LNCAP (cell line): ENCODE data around the gene ELFN1.

Source experiments
- TF ChIP-seq, protein P1 (sequence below): fragments of 450-650 bp; IDR thresholded peaks from 2 replicates; pipeline ENCODE4 v1.5.1; 2017; ENCODE audit warnings: mild to moderate bottlenecking

Gene ELFN1

DNA sequence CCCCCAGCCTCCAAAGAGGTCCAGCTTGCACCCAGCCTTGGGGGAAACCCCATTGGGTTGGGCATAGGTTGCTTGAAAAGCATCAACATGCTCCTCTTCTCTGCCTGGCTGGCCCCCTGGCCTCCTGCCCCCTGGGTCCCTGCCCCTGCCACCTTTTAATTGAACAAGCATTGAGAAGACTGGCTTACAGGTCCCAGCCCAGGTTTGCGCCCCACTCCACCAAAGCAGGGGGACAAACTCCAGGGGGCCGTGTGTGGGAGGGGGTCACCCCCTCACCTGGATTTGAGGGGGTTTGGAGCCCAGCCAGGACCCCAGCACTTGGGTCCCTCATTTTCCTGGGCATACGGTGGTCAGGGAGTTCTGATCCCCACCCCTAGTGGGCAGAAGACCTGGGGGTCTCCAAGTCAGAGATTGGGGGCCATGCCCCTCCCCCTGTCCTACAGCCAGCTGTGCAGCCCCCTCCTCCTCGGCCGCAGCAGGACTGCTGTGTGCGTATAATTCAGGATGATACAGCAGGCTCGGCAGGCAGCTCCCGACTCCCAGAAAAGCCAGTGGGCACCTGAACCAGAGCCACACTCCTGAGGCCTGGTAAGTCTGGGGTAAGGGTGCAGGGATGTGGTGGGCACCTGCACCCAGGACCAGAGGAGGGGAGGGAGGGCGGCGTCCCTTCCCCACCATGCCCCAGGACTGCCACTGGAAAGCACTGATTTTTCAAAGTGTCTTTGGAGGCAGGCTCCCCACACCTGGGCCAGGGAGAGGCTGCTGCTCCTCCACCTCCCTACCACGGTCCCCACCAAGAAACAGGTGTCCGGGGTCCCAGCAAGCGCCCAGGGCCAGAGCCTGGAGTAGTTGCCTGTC, 1.7 kb downstream of the ELFN1 start:
- TF ChIP-seq, protein P1, sequence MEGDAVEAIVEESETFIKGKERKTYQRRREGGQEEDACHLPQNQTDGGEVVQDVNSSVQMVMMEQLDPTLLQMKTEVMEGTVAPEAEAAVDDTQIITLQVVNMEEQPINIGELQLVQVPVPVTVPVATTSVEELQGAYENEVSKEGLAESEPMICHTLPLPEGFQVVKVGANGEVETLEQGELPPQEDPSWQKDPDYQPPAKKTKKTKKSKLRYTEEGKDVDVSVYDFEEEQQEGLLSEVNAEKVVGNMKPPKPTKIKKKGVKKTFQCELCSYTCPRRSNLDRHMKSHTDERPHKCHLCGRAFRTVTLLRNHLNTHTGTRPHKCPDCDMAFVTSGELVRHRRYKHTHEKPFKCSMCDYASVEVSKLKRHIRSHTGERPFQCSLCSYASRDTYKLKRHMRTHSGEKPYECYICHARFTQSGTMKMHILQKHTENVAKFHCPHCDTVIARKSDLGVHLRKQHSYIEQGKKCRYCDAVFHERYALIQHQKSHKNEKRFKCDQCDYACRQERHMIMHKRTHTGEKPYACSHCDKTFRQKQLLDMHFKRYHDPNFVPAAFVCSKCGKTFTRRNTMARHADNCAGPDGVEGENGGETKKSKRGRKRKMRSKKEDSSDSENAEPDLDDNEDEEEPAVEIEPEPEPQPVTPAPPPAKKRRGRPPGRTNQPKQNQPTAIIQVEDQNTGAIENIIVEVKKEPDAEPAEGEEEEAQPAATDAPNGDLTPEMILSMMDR: no peak

DNA sequence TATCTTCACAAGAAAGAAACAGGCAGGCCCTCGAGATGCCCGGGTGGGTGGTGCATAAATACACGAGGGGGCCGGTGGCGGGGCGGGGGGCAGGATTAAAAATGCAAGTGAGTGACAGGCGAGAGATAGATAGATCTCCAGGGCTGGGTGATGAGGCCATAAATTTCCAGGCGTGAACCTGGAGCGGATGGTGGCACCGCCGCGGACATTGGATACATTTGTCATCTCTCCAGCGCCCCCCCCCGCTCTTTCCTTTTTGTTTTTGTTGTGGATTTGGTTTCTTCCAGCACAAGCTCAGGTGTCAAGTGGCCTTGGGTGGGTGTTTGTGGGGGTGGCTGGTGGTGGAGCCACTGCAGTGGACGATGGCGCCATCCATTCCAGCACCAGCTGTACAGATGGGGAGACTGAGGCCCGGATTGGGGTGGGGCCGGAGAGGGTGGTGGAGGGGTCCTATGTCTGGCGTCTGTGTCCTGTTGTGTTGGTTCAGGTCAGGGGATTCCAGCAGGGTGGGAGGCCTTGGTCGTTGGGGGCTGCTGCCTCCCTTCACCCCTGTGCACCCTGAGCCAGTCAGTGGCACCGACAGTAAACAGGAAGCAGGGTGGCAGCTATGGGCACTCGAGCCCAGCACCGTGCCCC, 2.9 kb downstream of the ELFN1 start:
- TF ChIP-seq, protein P1: no peak

DNA sequence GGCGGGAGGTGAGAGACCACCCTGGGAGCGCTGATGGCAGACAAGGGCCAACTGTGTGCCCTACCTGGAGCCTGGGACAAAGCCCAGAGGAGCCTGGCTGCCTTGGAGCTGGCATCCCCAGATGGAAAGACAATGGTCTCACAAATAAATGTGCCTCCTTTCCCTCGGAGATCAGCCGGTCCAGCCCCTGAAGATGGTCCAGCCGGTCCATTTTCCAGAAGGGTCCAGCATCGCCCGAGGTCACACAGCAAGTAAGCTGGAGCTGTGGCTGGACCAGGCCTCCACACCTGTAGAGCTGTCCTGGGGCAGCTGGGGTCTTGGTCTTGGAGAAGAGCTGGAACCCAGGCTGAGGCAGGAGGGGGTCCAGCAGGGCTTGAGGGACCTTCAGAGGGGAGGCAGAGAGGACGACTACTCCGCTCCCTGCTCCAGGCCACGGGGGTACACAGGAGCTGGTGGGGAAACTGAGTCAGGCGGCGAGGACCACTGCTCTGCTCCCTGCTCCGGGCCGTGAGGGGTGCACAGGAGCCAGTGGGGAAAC, 3.6 kb downstream of the ELFN1 start:
- TF ChIP-seq, protein P1: no peak

DNA sequence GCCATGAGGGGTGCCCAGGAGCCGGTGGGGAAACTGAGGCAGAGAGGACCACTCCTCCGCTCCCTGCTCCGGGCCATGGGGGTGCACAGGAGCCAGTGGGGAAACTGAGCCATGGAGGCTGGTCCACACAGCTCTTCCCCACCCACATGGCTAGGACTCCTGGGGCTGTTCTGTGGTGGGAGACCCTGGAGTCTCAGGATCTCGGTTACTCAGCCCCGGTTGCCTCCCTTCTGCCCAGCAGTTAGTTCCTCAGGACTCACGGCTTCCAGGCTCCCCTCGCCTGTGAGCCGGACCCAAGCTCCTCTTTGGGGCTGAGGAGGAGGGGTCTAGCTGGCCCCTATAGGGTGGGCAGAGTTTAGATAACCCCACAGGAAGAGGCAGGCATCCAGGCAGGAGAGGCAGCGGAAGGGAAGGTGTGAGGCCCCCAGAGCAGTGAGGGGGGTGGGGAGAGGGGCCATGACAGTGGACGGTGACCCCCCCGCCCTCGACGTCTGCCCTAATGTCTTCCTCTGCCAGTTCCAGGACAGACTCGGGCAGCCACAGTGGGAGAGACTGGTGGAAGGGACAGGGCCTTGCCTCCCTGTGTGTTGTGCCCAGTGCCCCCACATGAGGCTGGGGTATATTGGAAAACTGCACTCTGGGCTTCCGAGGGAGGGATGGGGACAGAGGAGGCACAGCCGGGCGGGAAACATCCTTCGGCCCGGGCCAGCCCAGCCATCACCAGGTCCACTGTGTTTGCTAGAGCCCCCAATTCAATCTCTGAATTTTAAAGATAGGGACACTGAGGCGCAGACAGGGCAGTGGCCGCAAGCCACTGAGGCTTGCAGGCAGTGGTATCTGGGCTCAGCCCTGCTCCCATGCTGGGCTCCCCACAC, 4.3 kb downstream of the ELFN1 start:
- TF ChIP-seq, protein P1: no peak

DNA sequence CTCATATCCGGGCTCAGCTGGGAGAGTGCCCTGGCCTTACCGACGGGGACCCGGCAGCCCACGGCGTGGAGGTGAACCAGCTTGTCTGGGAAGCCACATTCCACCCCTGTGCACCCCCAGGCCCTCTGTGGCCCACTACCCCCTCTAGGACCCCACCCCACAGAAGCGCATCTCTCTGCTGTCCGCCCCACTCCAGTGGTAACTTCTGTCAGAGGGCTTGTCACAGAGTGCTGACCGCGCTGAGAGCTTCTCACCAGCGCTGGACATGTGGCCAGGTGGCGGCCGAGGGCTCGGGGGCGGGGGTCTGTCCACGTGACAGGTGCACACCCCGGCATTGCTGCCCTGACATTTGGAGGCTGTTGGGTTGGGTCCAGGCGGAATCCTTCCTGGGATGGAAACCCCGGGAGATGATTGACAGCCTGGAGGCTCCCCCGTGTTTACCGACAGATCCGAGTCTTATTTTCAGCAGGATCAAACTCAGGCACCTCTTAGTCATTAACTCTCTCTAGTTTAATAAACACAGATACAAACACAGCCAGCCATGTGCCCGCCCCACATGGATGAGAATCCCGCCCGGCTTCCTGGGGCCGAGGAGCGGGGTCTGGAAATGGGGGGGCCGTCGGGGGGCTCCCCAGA, 5.1 kb downstream of the ELFN1 start:
- TF ChIP-seq, protein P1: no peak

DNA sequence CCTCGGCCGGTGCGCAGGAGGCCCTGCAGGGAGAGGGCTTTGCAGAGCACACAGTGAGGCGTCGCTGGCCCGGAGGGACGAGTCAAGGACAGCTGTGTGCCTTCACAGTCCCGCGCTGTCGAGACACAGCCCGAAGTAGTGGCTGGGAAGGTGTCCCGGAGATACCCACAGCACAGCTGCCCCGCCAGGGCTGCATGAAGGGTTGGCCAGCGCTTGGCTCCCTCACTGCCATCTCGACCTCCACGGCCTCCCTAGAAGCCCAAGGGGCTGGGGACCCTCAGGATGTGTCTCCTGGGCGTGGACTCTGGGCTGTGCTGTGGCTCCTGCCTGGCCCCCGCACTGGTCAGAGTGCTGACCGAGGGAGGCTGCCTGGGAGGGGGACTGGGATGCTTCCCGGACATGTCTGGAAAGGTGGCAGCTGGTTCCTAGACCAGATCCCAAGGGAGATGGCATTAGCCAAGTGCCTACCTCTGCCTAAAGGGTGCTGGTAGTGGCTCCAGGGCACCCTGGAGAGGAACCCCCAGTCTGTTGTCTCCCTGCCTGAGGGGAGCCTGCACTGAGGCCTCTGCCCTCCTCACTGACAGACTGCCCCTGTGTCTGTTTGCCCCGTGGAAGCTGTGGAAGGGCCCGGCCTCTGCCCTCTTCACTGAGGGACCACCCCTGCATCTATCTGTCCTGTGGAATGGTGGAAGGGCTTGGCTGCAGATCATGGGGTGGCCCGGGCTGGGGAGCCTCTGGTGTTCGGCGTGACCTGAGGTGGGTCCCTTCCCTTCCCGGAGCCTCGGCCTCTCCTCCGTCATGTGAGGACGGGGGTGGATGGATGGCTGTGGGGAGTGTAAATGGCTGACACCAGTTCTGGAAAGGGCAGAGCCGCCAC, 5.8 kb downstream of the ELFN1 start:
- TF ChIP-seq, protein P1: no peak
